ENCODE data around the gene CFD. TPM values are rescaled to one million over a fixed set of nuclear protein-coding genes. Genes with fewer than 3 reads are reported as not detected.

The CFD gene
- total RNA-seq: 61.8 and 93.7 TPM in 2 replicates

GRCh38 chr19:858868-859843, at the start of gene CFD:
Gene CFD, plus strand, starts transcription at chr19:859664. Its CDS starts 26 bp downstream, at chr19:859690.

GRCh38 chr19:821825-822503, 37.5 kb upstream of the CFD start, which contains the start of gene PLPPR3:
Gene PLPPR3, minus strand, starts transcription at chr19:821955. Its CDS starts 396 bp downstream, at chr19:821559.

GRCh38 chr19:827710-828321, 31.6 kb upstream of the CFD start, which contains the start of gene AZU1:
Gene AZU1, plus strand, starts transcription at chr19:827837. Its CDS starts 10 bp downstream, at chr19:827847.

GRCh38 chr19:840519-841206, 18.8 kb upstream of the CFD start, which contains the start of gene PRTN3:
Gene PRTN3, plus strand, starts transcription at chr19:840999. Its CDS starts 10 bp downstream, at chr19:841009.

GRCh38 chr19:852136-853013, 7.1 kb upstream of the CFD start, which contains the start of gene ELANE:
Gene ELANE, plus strand, starts transcription at chr19:852303. Its CDS starts 26 bp downstream, at chr19:852329.

GRCh38 chr19:892894-893689, 33.6 kb downstream of the CFD start, which contains the start of the genes MED16 and RNU6-9:
Gene MED16, minus strand, starts transcription at chr19:893187. Its CDS starts 2,056 bp downstream, at chr19:891131.
Gene RNU6-9, plus strand, starts transcription at chr19:893484.

Other genes with a start within 250 kb of the CFD start
- 15.2 and 19.7 TPM in 2 replicates for gene POLRMT, start 226.1 kb upstream of the CFD start, total RNA-seq
- under 0.01 and 0.09 TPM in 2 replicates for gene FGF22, start 219.8 kb upstream of the CFD start, total RNA-seq
- gene RNF126, start 196.4 kb upstream of the CFD start, total RNA-seq: 15.1 and 15.2 TPM in 2 replicates
- 43.2 and 92.6 TPM in 2 replicates for gene FSTL3, start 183.3 kb upstream of the CFD start, total RNA-seq
- not detected in 2 replicates for gene PRSS57, start 164.2 kb upstream of the CFD start, total RNA-seq
- gene PALM, start 150.7 kb upstream of the CFD start, total RNA-seq: 4.8 and 15.6 TPM in 2 replicates
- 0.18 and 0.28 TPM in 2 replicates for gene MISP, start 108.6 kb upstream of the CFD start, total RNA-seq
- gene PTBP1, start 62.2 kb upstream of the CFD start, total RNA-seq: 65.2 and 67.6 TPM in 2 replicates
- 0.57 and 1.1 TPM in 2 replicates for gene PLPPR3, start 37.7 kb upstream of the CFD start, total RNA-seq
- 0.18 TPM in 1 of 2 replicates, not detected in the other for gene AZU1, start 31.8 kb upstream of the CFD start, total RNA-seq
- not detected in 2 replicates for gene PRTN3, start 18.7 kb upstream of the CFD start, total RNA-seq
- 0.46 and 0.85 TPM in 2 replicates for gene ELANE, start 7.4 kb upstream of the CFD start, total RNA-seq
- gene MED16, start 33.5 kb downstream of the CFD start, total RNA-seq: 16.4 and 21.4 TPM in 2 replicates
- not detected in 2 replicates for gene RNU6-9, start 33.8 kb downstream of the CFD start, total RNA-seq
- 18.1 and 18.3 TPM in 2 replicates for gene R3HDM4, start 53.6 kb downstream of the CFD start, total RNA-seq
- gene KISS1R, start 57.7 kb downstream of the CFD start, total RNA-seq: under 0.01 TPM in 1 of 2 replicates, not detected in the other
- gene ARID3A, start 66.4 kb downstream of the CFD start, total RNA-seq: 16.9 and 22.2 TPM in 2 replicates
- gene WDR18, start 124.7 kb downstream of the CFD start, total RNA-seq: 42.0 and 62.0 TPM in 2 replicates
- 0.14 and 0.65 TPM in 2 replicates for gene GRIN3B, start 140.8 kb downstream of the CFD start, total RNA-seq
- 47.4 and 57.0 TPM in 2 replicates for gene TMEM259, start 161.5 kb downstream of the CFD start, total RNA-seq
- gene RNU6-2, start 161.9 kb downstream of the CFD start, total RNA-seq: not detected in 2 replicates
- gene CNN2, start 166.9 kb downstream of the CFD start, total RNA-seq: 215 and 242 TPM in 2 replicates
- 3.4 and 3.8 TPM in 2 replicates for gene ABCA7, start 180.4 kb downstream of the CFD start, total RNA-seq
- 0.85 and 1.6 TPM in 2 replicates for gene ARHGAP45, start 207.5 kb downstream of the CFD start, total RNA-seq
- gene POLR2E, start 235.7 kb downstream of the CFD start, total RNA-seq: 83.9 and 89.1 TPM in 2 replicates
- gene GPX4, start 244.3 kb downstream of the CFD start, total RNA-seq: 344 and 573 TPM in 2 replicates

Measured in smooth muscle cell of bladder (primary cell).